NT2/D1 (cell line): ENCODE measurements around the gene ZCCHC10.

Experiments
- DNase-seq: peaks from one replicate; pipeline ENCODE4 v3.0.0-alpha.2; 2011; ENCODE audit warnings: low read depth, low spot score
- H3K27me3 ChIP-seq: 2 replicates; pipeline ENCODE4 v1.6.0; 2011; ENCODE audit warnings: mild to moderate bottlenecking; ENCODE audit not compliant: insufficient read length, insufficient read depth
- H3K36me3 ChIP-seq: 2 replicates; pipeline ENCODE4 v1.6.1; 2011; ENCODE audit warnings: mild to moderate bottlenecking, low read length, mixed read lengths; ENCODE audit not compliant: insufficient read depth, insufficient read length
- H3K4me1 ChIP-seq: 2 replicates; pipeline ENCODE4 v1.5.1; 2011; ENCODE audit not compliant: insufficient read depth, insufficient read length
- H3K4me3 ChIP-seq: 2 replicates; pipeline ENCODE4 v1.5.1; 2011; ENCODE audit warnings: low read depth; ENCODE audit not compliant: insufficient read length
- H3K9ac ChIP-seq: 2 replicates; pipeline ENCODE4 v1.6.0; 2011; ENCODE audit warnings: low read depth; ENCODE audit not compliant: insufficient read length
- H3K9me3 ChIP-seq: 2 replicates; pipeline ENCODE4 v1.5.1; 2011; ENCODE audit warnings: mild to moderate bottlenecking, low read length; ENCODE audit not compliant: insufficient read depth
- SUZ12 ChIP-seq: IDR thresholded peaks from 2 replicates; pipeline ENCODE4 v1.6.1; 2011; ENCODE audit not compliant: insufficient read length, insufficient read depth; ENCODE audit errors: extremely low read depth
- YY1 ChIP-seq: IDR thresholded peaks from 2 replicates; pipeline ENCODE4 v1.6.1; 2011; ENCODE audit not compliant: insufficient read length, insufficient read depth
- ZNF274 ChIP-seq: IDR thresholded peaks from 2 replicates; pipeline ENCODE4 v1.6.1; 2011; ENCODE audit warnings: mild to moderate bottlenecking, low read depth, low read length

Gene ZCCHC10

DNA sequence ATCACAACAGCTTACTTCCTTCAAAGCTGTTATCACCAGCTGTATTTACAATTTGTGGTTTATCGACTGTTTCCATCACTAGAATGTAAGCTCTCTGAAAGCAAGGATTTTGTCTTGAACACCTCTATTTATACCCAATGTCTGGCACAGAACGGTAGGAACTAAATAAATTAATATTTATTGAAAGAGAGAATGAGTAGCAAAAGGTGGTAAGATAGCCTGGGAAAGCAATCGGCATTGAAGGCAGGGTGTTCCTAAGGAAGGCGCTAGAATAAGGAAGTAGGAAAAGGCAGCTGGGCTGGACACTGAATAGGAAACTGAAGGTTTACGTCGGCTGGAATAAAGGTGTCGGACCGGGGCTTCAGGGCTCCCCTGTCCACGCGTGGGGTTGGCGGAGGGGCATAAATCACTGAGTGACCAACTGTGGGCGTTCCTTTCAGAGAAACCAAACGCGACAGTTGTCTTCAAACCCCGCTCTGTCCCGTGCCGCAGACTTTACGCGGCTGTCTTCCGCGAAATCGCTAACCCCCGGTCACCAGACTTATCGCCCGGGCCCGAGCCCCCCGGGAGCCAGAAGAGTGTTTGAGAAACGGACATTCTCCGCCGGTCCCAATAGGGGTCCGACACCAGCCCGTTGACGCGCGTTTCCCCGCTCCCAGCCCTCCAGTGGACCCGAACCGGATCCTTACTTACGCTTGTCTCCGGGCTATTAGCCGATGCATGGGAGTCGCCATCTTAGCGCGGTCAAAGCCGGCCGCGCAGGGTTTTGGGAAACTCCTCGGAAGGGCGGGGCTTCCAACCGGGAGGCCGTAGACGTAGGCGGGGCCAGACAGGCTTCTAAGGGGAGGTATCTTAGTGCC, at the start of gene ZCCHC10:
ZCCHC10 (minus strand) TSS at position 746 of the 860 bp plus-strand sequence; CDS start at position 734, 12 bp downstream.
- Histone ChIP-seq H3K36me3 (peaks cover 14% of the 10 kb centered on the region), H3K27me3 (no peaks in the 10 kb centered on the region), H3K4me3 (peak within 1 kb of the TSS; percentile 84), H3K9ac (peak within 1 kb of the TSS; percentile 86), H3K4me1 (no peaks in the 10 kb centered on the region), H3K9me3 (no peaks in the 10 kb centered on the region)
- peak; percentile 88 for DNase-seq
- TF ChIP-seq ZNF274 (no peak), YY1 (peak; percentile 68)

DNA sequence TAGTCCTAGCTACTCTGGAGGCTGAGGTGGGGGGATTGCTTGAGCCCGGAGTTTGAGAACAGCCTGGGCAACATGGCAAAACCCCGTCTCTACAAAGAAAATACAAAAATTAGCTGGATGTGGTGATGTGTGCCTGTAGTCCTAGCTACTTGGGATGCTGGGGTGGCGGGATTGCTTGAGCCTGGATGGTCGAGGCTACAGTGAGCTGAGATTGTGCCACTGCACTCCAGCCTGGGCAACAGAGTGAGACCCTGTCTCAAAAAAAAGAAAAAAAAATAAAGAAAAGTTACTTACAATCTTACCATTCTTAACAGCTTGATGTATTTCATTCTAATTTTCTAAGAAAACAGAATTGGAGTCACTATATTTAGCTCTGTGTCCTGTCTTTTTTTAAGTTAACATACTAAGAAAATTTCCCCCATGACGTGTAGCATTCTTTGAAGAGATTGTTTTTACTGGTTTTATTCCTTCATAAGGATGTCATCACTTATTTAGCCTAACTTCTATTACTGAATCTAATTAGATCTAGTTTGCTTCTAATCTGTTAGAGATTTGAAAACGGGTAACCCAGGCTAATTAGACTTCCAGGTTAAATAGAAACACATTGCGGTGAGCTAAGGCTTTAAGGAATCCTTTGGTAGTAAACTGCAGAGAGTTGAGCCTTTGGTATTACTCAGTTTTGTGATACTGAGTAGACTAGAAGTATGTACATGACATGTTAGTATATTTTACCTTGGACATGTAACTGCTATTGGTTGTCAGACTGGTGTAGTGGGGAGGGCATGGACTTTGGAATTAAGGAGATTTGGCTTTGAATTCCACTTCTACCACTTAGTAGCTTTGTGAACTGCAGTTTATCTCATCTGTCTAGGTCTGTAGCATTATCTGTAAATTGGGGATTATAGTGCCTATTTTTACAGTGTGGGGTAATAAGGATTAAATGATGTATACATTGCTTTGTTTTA, 49.5 kb upstream of the ZCCHC10 start:
- Histone ChIP-seq H3K4me3 (no peak overlapping the region), H3K9me3 (no peaks in the 10 kb centered on the region), H3K36me3 (peaks cover 45% of the 10 kb centered on the region), H3K27me3 (no peaks in the 10 kb centered on the region), H3K9ac (no peak overlapping the region), H3K4me1 (no peaks in the 10 kb centered on the region)
- no peak for DNase-seq
- TF ChIP-seq ZNF274 (no peak), SUZ12 (no peak), YY1 (no peak)

DNA sequence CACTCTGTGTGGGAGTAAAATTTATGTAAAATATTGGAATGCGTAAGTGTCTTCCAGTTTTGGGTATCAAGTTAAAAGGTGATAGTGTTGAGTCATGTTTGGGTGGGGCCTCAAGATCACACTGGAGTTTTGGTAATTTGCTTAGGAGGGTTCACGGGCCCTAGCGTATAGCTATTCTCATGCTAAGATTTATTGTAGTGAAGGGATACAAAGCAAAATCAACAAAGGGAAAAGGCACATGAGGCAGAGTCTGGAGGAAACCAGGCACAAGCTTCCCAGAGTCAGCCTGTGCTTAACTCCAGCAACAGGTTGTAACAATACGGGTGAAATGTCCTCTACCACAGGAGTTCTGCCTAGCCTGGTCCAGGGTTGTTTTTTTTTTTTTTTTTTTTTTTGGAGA, 45.7 kb upstream of the ZCCHC10 start:
- TF ChIP-seq SUZ12 (no peak), ZNF274 (no peak), YY1 (no peak)
- no peaks in the 10 kb centered on the region for H3K27me3 ChIP-seq
- no peaks in the 10 kb centered on the region for H3K9me3 ChIP-seq
- no peaks in the 10 kb centered on the region for H3K4me1 ChIP-seq
- no peak overlapping the region for H3K9ac ChIP-seq
- no peak for DNase-seq
- H3K4me3 ChIP-seq, result no peak overlapping the region
- peaks cover 74% of the 10 kb centered on the region for H3K36me3 ChIP-seq

DNA sequence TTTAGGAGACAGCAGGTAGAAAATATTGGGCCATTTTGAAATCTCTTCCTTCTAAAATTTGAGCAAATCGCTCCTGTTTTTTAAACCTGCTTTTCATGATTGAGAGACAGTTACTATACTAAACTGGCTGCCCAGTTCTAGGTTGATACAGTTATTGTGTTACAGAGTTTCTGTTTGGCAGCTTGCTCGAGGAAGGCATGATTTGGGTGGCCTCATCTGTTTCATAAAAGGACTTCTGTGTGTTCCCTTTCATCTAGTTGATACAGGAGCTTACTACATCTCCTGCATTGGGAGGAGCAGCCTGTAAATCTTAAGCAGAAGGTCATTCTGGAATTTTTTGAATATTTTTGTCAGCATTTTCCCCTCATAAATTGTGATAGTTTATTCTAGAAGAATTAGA, 39.7 kb upstream of the ZCCHC10 start:
- no peak overlapping the region for H3K4me3 ChIP-seq
- H3K9ac ChIP-seq, result no peak overlapping the region
- H3K36me3 ChIP-seq, result peaks cover 62% of the 10 kb centered on the region
- H3K27me3 ChIP-seq, result no peaks in the 10 kb centered on the region
- H3K9me3 ChIP-seq, result no peaks in the 10 kb centered on the region
- TF ChIP-seq YY1, result no peak
- no peaks in the 10 kb centered on the region for H3K4me1 ChIP-seq
- DNase-seq, result no peak

DNA sequence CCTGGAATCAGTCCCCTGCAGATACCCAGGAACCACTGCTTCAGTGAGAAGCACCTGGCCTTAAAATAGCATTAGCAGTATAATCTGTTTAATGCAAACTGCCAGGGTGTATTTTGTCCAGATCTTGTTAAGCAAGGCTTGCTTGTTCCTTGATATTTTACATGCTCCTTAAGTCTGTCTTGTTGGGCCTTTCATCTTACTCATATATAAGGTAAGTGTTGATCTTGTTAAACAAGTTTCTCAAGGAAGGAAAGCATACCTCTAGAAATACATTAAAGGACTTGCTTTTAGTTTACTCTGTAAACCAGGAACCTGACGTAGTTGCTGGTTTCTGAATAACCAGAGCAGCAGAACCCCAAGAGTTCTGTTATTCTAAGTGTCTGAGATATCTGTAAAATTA, 39.1 kb upstream of the ZCCHC10 start:
- no peak for DNase-seq
- TF ChIP-seq SUZ12 (no peak), ZNF274 (no peak), YY1 (no peak)
- Histone ChIP-seq H3K4me1 (no peaks in the 10 kb centered on the region), H3K36me3 (peaks cover 57% of the 10 kb centered on the region), H3K27me3 (no peaks in the 10 kb centered on the region), H3K9ac (no peak overlapping the region), H3K4me3 (no peak overlapping the region), H3K9me3 (no peaks in the 10 kb centered on the region)

DNA sequence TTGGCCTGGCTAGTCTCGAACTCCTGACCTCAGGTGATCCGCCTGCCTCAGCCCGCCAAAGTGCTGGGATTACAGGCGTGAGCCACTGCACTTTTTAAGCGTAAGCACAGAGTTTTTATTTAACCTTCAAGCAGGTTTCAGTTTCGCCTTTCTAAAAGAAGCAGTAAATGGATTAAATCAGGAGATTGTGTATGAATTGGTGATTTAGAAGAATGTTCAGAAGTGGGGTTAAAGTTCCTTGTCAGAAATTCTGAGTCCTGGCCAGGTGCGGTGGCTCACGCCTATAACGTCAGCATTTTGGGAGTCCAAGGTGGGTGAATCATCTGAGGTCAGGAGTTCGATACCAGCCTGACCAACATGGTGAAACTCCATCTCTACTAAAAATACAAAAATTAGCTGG, 37.6 kb upstream of the ZCCHC10 start:
- Histone ChIP-seq H3K9me3 (no peaks in the 10 kb centered on the region), H3K9ac (no peak overlapping the region), H3K27me3 (no peaks in the 10 kb centered on the region), H3K36me3 (peaks cover 44% of the 10 kb centered on the region), H3K4me3 (no peak overlapping the region), H3K4me1 (no peaks in the 10 kb centered on the region)
- TF ChIP-seq ZNF274 (no peak), SUZ12 (no peak), YY1 (no peak)
- no peak for DNase-seq

DNA sequence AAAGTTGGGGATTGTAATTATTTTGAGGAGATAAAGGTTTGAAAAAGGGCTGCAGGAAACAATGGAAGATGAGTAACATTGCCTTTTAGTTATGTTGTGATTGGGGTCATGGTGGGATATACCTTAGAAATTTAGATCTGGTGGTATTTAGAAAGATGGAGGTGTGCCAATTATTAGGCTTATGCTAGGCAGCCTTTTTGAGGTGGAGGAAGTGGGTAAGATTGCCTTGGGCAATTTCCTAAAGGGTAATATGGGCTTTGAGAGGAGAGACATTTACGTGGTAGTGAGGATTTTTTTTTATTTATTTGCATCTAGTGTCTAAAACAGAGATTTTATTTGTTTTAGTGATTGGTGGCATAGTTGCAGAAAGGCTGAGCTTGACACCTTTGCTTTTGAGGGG, 35.9 kb upstream of the ZCCHC10 start:
- Histone ChIP-seq H3K4me1 (no peaks in the 10 kb centered on the region), H3K9me3 (no peaks in the 10 kb centered on the region), H3K4me3 (no peak overlapping the region), H3K27me3 (no peaks in the 10 kb centered on the region), H3K9ac (no peak overlapping the region), H3K36me3 (peaks cover 27% of the 10 kb centered on the region)
- TF ChIP-seq SUZ12, result no peak
- TF ChIP-seq YY1, result no peak
- no peak for TF ChIP-seq ZNF274
- DNase-seq, result no peak
